Activated gamma-delta T cell (primary cell): Measurements from ENCODE around the gene PRUNE1.

Source experiments
- DNase-seq: peaks from one replicate; lab custom pipeline; 2025; lab: John Stamatoyannopoulos, UW

The PRUNE1 gene

DNA sequence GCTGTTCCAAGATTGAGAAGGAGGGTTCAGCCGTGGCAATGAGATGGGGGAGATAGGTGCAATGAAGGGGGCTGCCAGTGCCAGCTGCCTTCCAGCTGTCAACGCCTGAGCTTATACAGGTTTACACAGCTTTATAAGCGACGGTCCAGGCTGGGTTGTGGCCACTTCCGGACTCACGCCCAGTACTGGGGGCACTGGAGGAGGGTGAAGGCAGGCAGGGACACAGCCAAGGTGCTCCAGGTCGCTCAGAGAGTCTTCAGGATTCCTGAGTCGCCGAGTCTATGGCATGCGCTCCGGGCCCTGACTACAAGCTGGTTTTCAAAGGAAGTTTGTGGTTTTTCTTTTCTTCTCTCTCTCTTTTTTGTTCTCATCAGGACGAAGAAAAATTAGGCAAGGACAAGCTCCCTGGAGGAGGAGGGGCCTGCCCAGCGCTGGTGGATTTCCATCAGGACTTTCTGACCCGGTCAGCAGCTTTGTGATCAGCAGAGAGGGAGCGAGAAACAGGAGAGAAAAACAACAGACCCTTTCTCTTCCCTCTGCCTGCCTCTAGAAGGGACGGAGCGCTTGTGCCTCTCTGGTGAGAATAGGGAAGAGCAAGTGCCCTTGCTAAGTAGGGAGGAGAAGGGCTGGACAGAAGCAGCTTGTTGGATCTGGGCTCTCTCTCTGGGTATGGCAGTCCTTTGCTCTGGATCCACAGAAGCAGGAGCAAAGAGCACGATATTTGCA, 1.8 kb upstream of the PRUNE1 start, which contains the start of gene MINDY1:
TSS of gene MINDY1 (minus strand) at position 576 of the 726 bp plus-strand sequence. CDS start 4,285 bp downstream, outside the sequence.
- no peak for DNase-seq

DNA sequence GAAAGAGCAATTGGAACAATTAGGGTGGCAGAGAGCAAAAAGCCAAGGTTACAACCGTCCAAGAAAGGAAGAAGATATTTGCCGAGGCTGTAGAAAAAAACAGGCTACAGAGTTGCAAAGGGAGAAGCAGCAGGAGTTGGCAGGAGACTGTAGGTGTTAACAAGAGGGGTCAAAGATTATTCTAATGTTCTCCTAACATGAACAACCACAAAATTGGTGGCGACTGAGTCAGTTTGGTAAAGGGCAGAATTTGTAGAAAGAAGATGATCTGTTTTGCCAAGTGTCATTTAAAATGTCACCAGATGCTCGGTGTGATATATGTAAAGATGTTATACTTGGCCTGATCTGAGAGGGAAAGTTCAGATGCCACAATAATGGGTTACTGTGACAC, 401 bp upstream of the PRUNE1 start:
- no peak for DNase-seq

DNA sequence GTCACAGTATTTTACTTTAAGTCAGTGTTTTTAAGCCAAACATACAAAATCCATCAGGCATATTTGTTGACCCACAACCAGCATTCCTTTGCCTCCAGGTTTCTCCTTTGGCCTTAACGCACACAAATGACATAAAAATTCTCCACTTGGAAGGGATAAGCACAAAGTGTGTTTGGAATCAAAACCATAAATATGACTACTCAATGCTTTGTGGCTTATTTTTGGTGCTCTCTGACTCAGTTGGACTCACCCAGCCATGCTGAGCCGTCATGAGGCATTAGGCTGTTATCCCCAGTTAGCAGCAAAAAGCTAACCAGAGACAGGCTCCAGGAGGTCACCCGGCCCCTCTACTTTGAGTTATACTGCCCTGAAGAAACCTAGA, 948 bp downstream of the PRUNE1 start:
- no peak for DNase-seq

DNA sequence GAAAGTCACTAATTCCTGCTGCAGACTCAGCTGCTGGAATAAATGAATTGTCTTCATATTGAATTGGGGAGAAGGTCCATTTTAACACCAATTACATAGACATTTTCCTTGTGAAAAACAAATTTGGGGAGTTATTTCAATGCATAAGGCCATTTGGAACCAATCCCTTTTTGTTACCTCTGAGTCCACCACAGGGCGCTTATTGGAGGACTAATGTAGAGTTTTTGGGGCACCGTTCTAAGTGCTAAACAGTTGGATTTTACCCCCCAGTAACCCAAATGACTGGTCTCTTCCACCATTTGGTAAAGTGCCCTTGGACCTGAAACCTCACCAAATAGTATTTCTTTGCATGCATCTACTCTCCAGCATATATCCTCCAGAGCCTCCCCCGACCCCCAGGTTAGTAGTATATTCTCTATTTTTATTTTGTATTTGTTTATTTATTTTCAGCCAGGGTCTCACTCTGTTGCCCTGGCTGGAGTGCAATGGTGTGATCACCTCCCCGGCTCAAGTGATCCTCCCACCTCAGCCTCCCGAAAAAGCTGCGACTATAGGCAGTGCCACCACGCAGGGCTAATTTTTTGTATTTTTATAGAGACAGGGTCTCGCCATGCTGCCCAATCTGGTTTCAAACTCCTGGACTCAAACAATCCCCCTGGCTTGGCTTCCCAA, 1.6 kb downstream of the PRUNE1 start:
- DNase-seq: no peak

DNA sequence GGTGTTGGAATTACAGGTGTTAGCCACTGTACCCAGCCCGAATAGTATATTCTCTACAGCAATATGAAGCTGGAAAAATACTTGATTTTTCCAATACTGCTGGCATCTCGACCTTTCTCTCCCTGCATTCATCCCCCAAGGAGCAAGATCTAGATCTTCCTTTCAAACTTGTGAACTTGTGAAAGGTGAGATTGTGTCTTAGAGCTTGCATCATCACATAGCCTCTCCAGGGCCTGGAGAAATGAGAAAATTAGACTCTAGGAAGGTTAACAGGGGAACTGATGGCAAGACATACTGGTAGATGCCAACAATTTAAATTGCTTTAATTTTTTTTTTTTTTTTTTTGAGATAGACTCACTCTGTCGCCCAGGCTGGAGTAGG, 2.1 kb downstream of the PRUNE1 start:
- DNase-seq: no peak

DNA sequence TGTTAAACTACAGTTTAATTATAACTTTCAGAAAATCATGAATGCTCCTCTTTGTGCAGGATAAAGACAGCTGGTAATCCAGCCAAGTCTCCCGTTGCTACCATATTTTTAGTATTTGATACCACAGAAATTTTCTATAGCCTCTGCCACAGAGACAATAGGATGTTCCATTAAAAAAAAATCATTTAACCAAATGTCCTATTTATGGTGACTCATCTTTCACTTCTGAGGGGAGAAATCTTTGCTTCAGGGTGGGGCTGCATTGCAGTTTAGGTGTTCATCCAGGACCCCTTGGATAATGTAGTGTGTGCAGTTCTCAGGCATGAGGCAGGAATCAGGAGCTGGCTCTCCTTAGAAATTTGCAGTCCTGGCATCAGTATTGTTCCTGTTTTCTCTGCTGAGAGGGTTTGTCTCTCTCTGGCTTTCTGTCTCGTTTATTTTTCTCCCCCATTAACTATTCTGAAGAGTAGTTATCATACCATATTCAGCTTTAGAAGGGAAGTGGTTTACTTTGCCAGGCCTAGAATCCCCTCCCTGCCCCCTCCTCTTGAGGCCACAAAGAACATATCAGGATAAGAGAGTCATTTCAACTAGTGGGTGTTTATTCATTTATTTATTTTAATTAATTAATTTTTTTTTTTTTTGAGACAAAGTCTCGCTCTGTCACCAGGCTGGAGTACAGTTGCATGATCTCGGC, 3.1 kb downstream of the PRUNE1 start:
- DNase-seq: no peak

DNA sequence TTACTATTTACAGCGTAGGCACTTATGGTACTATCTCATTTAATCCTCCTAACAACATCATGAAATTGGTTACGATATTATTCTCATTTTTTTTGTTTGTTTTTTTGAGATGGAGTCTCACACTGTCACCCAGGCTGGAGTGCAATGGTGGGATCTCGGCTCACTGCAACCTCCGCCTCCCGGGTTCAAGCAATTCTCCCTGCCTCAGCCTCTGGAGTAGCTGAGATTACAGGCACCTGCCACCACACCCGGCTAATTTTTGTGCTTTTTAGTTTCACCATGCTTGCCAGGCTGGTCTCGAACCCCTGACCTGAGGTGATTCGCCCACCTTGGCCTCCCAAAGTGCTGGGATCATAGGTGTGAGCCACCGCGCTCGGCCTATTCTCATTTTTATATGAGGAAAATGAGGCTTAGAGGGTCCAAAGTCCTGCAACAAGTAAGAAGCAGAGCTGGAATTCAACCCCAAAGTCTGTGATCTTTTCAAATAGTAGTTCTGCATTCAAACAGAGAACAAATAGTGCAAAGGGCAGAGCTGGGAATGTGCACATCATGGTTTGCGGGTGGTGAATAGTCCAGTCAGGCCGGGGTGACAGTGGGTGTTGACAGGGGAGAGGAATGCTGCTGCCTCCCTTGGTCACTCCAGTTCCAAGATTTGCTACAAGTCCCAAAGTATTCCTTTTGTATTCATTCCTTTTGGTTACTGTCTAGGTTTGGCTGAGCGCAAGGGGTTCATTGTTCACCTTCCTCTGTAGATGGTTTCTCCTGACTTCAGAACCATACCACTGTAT, 4.6 kb downstream of the PRUNE1 start:
- no peak for DNase-seq

DNA sequence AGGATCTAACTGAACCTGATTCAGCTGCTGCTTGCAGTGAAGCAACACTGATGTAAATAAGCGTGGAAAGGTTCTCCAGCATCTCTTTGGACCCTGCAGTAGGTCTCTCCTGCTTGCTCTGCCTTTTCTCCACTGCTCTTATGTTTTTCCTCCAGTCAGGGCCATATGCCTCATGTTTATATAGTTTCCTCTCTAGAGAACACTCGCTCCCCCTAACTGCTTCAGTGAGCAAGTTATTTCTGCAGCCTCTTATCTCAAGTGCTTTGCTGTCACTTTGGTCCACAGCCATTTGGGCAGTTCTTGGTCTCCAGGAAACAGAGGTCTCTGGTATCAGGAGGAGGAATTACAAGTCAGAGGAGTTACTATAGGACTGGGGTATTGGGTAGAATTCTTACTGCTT, 5.3 kb downstream of the PRUNE1 start:
- DNase-seq: no peak

DNA sequence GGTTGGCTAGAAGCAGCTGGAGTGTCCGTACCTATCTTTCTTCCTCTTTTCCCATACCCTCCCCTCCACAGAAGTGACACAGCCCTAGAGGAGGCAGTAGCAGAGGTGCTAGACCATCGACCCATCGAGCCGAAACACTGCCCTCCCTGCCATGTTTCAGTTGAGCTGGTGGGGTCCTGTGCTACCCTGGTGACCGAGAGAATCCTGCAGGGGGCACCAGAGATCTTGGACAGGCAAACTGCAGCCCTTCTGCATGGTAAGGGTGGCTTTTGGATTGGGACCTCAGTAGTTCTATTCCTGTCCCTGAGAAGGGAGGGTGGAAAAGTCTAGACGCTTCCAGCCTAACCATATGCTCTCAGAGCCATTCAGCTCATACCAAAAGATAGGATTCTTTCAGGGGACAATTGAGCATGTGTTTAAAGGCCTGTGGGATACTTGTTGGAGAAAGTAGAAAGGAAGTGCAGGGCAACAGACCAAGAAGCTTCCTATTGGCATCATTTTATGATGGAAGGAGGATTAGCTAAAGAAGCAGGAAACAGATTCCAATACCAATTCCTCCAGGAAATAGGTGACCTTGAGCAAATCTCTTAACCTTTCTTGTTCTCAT, 16.4 kb downstream of the PRUNE1 start:
- DNase-seq: no peak

DNA sequence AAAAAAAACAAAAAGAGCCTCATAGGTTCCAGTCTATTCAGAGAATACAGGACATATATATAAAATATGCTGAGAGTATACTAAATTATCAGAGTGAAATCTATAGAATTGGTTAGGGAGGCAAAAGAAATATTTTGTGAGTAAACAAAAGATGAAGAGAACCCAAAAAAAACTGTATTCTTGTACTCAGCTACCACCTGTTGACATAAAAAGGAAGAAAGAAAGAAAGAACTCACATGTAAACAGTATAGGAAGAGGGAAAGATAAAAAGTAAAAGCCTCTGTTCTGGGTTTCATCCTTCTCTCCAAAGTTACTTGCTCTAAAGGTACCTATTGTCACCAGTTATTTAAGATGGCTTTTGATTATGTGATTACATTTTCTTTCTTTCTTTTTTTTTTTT, 18.2 kb downstream of the PRUNE1 start:
- no peak for DNase-seq

DNA sequence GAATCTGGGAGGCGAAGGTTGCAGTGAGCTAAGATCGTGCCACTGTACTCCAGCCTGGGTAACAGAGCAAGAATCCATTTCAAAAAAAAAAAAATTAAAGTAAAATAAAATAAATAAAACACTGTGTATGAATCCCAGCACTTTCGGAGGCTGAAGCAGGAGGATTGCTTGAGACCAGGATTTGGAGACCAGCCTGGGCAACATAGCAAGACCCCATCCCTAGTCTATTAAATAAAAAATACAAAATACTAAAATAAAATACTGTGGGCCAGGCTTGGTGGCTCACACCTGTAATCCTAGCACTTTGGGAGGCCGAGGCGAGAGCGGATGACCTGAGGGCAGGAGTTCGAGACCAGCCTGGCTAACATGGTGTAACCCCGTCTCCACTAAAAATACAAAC, 23.9 kb downstream of the PRUNE1 start:
- DNase-seq: no peak

DNA sequence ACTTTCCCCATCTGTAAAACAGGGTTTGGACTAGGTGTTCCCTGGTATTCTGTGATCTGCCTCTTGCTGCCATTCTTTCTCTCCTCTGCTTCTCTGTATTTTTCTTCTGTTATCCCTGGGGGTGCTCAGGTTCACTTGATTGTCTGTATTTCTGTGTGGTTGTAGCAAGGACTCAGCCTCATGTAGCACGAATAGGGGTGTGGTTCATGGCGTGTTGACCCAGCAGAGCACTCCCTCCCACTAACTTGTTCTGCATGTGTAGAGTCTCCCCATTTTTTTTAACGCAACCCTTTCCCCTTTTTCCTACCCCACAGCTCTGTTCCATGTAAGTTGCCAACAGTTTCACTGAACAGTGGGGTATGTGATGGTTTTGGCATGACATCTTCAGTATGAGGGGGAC, 26.9 kb downstream of the PRUNE1 start:
- no peak for DNase-seq

DNA sequence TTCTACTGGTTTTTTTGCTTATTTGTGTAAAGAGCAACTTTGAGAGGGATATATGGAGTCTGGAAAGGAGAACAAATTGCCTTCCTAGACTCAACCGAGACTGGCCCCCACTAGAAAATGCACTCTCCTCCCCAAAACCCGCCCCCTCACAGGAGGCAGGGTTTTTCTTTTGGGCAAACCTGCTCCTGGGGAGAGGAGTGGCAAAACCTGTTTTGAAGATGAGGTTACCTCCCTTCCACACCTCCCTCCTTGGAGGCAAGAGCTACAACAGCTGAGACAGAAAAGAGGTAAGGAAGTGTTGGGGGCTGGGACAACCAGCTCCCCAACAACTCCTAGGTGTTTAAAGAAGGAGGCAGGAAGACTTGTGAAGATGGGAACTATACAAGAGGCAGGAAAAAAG, 28.1 kb downstream of the PRUNE1 start, which contains the start of gene BNIPL:
TSS of gene BNIPL (plus strand) at position 231 of the 400 bp plus-strand sequence. CDS start at position 371, 140 bp downstream.
- DNase-seq: no peak

DNA sequence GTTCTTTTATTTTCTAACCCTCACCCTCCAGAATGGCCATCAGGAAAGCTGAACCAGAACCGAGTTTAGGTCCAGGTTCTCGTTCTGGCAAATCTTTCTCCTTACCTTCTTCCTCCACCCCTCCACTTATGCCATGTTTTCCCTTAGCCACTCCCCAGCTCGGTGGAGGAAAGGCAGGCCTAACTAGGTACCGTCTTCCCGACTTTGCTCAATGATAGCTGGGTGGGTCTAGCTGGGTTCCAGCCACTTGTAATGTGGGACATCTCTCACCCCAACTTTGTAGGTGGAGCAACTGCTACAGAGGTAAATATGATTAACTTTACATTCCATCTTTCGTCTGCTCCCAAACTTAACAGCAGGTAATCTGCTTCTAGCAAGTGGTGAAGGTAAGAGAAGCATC, 28.8 kb downstream of the PRUNE1 start:
- DNase-seq: no peak

DNA sequence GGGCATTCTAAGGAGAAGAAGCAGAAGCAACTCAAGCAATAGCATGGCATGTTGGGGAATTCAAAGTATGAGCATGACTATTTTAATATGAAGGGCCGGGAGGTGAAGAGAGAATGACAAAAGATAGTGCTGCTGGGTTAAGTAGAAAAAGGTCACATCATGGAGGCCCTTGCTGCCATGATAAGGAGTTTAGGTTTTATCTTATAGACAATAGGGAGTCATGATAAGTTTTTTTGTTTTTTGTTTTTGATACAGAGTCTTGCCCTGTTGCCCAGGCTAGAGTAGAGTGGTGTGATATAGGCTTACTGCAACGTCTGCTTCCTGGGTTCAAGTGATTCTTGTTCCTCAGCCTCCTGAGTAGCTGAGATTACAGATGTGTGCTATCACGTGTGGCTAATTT, 31.3 kb downstream of the PRUNE1 start:
- no peak for DNase-seq

DNA sequence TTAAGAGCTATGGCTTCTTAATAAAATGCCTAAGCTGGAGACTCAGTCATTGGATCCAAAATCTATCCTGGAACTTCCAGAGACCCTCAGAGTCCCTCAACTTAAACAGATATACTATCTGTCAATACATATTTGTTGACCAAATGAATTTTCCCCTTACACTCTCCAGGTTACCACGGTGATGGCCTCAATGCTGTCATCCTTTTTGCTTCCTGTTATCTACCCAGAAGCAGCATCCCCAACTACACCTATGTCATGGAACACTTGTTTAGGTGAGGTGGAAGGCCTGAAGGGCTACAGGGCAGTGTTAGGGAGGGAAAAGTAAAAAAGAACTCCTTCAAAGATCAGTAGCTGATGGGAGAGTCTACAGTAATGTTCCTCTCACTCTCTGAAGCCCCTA, 34.9 kb downstream of the PRUNE1 start:
- no peak for DNase-seq

DNA sequence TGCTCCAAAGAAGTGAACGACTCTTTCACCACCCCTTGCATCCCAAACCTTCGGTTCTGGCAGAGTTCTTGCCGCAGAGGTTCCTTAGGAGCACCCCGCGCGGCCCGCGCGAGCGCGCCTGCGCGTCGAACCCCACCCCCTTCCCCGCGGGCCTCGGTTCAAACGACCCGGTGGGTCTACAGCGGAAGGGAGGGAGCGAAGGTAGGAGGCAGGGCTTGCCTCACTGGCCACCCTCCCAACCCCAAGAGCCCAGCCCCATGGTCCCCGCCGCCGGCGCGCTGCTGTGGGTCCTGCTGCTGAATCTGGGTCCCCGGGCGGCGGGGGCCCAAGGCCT, 39.3 kb downstream of the PRUNE1 start, which contains the start of gene C1orf56:
TSS of gene C1orf56 (plus strand) at position 161 of the 334 bp plus-strand sequence. CDS start at position 258, 97 bp downstream.
- peak; percentile 43 for DNase-seq

DNA sequence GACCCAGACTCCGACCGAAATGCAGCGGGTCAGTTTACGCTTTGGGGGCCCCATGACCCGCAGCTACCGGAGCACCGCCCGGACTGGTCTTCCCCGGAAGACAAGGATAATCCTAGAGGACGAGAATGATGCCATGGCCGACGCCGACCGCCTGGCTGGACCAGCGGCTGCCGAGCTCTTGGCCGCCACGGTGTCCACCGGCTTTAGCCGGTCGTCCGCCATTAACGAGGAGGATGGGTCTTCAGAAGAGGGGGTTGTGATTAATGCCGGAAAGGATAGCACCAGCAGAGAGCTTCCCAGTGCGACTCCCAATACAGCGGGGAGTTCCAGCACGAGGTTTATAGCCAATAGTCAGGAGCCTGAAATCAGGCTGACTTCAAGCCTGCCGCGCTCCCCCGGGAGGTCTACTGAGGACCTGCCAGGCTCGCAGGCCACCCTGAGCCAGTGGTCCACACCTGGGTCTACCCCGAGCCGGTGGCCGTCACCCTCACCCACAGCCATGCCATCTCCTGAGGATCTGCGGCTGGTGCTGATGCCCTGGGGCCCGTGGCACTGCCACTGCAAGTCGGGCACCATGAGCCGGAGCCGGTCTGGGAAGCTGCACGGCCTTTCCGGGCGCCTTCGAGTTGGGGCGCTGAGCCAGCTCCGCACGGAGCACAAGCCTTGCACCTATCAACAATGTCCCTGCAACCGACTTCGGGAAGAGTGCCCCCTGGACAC, 39.8 kb downstream of the PRUNE1 start:
- peak; percentile 20 for DNase-seq

DNA sequence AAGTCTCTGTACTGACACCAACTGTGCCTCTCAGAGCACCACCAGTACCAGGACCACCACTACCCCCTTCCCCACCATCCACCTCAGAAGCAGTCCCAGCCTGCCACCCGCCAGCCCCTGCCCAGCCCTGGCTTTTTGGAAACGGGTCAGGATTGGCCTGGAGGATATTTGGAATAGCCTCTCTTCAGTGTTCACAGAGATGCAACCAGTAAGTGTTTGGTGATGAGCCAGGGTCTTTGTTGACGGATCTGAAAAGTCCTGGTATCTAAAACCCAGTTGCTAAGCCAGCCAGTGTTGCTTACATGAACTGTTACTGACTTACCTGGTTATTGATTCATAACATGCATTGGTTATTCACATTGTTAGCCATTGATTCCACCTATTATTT, 40.4 kb downstream of the PRUNE1 start:
- no peak for DNase-seq

DNA sequence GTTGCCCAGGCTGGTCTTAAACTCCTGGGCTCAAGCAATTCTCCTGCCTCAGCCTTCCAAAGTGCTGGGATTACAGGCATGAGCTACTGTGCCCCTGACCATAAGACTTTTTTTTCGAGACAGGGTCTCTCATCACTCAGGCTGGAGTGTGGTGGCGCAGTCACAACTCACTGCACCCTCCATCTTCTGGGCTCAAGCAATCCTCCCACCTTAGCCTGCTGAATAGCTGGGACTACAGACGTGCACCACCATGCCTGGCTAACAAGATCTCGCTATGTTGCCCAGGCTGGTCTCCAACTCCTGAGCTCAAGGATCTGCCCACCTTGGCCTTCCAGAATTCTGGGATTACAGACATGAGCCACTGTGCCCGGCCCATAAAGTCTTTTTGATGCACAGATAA, 41.2 kb downstream of the PRUNE1 start:
- no peak for DNase-seq

DNA sequence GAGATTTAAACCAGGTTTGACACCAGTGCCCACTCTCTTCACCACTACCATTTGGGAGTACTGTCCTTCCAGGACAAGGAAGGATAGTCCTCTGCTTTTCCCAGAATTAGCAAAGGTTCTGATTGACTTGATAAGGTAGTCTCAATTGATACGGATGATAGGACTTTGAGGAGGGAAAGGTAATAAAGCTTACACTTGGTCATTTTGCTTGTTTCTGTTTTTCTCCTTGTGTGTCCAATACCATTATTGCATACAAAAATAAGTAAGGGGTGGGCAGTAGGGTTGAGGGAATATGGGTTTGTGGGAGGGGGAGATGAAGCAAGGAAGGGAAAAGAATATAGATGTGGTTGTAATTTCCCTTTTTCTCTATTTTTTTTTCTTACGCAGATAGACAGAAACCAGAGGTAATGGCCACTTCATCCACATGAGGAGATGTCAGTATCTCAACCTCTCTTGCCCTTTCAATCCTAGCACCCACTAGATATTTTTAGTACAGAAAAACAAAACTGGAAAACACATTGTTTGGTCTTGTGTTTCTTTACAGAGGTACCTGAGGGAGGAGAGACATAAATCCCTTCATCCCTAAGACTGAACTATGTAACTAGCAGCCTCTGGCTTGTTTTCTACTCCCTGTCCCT, 41.9 kb downstream of the PRUNE1 start:
- DNase-seq: no peak
